K562 (cell line): ENCODE measurements around the gene BRD4. TPM values are rescaled to one million over a fixed set of nuclear protein-coding genes. Genes with fewer than 3 reads are reported as not detected.

Source experiments
- ATAC-seq: fragments of 200-7000 bp; cut with Tn5 transposase; 3 replicates; pipeline ENCODE4 v1.9.1; 2020; ENCODE audit warnings: moderate library complexity
- BruUV-seq: library from RNA; stranded (reverse); fragments of 400-500 nt; replicated peaks from 2 replicates; lab custom pipeline; 2021; lab: Mats Ljungman, UMichigan
- CTCF ChIA-PET: fragments of 300-600 bp; formaldehyde crosslinking; extraction: SDS; loops from one replicate; lab custom pipeline; 2021; ENCODE audit warnings: low intra/inter-chr PET ratio; lab: Yijun Ruan, JAX
- POLR2A ChIA-PET: fragments of 300-600, 350-650 bp; sonication (Branson Sonifier 250); formaldehyde crosslinking; extraction: SDS; loops from one replicate; lab custom pipeline; 2021; ENCODE audit warnings: antibody characterized with exemption, inconsistent platforms; lab: Yijun Ruan, JAX
- DNase-seq, 4 experiments: peaks; one replicate each; pipeline versions ENCODE4 v3.0.0 to v3.0.0-alpha.2; 2011 to 2018; ENCODE audit warnings: low spot score in 3 of 4, mixed read lengths in 3 of 4; ENCODE audit errors: extremely low read depth in 1 of 4
- FAIRE-seq: peaks from 2 replicates; lab custom pipeline; 2011; peaks lifted over from hg19 to GRCh38; lab: Jason Lieb, UNC
- H2AFZ ChIP-seq: 2 replicates; pipeline ENCODE4 v1.6.0; 2011; ENCODE audit warnings: low read depth, low read length, control low read depth, inconsistent platforms
- H3K27ac ChIP-seq: fragments of 200-600 bp; 3 replicates; pipeline ENCODE4 v1.8.0; 2011; ENCODE audit warnings: low read depth, mild to moderate bottlenecking, control low read depth, inconsistent platforms, low read length, moderate library complexity, mixed read lengths; ENCODE audit errors: extremely low read depth
- H3K27me3 ChIP-seq, 2 experiments: fragments of 300-600 bp in 1 of 2; 2 replicates in 1 of 2; 3 replicates in 1 of 2; pipeline versions ENCODE4 v1.6.0 to v1.8.0; 2011; ENCODE audit warnings: inconsistent platforms in 2 of 2, low read length in 2 of 2, mild to moderate bottlenecking in 1 of 2, mixed read lengths in 1 of 2, moderate library complexity in 1 of 2; ENCODE audit not compliant: control insufficient read depth in 2 of 2, insufficient read depth in 2 of 2
- H3K36me3 ChIP-seq: fragments of 300-600 bp; 3 replicates; pipeline ENCODE4 v1.8.0; 2011; ENCODE audit warnings: mild to moderate bottlenecking, low read length, inconsistent platforms; ENCODE audit not compliant: control insufficient read depth, insufficient read depth
- H3K4me1 ChIP-seq, 2 experiments: fragments of 200-600 bp in 1 of 2; replicated peaks in 1 of 2; 2 replicates in 1 of 2; 3 replicates in 1 of 2; pipeline versions ENCODE4 v1.5.1 to v1.8.0; 2011; ENCODE audit warnings: inconsistent platforms in 2 of 2, low read length in 2 of 2, mild to moderate bottlenecking in 1 of 2, mixed read lengths in 1 of 2, moderate library complexity in 1 of 2; ENCODE audit not compliant: control insufficient read depth in 2 of 2, insufficient read depth in 2 of 2
- H3K4me2 ChIP-seq: 2 replicates; pipeline ENCODE4 v1.6.1; 2011; ENCODE audit warnings: low read length, control low read depth, inconsistent platforms, mixed read lengths; ENCODE audit not compliant: insufficient read depth
- H3K4me3 ChIP-seq: fragments of 200-600 bp; sonication (generic), shearing (Covaris generic); 2 replicates; pipeline ENCODE4 v1.5.1; 2016; ENCODE audit warnings: control low read depth, inconsistent platforms
- H3K79me2 ChIP-seq: fragments of 200-600 bp; 3 replicates; pipeline ENCODE4 v1.8.0; 2011; ENCODE audit warnings: low read length, inconsistent platforms; ENCODE audit not compliant: control insufficient read depth, insufficient read depth
- H3K9ac ChIP-seq, 2 experiments: 2 replicates each; pipeline versions ENCODE4 v1.6.0 to v1.6.1; 2011; ENCODE audit warnings: low read depth in 2 of 2, low read length in 2 of 2, control low read depth in 1 of 2, inconsistent platforms in 1 of 2, mild to moderate bottlenecking in 1 of 2, mixed read lengths in 1 of 2; ENCODE audit not compliant: insufficient read depth in 1 of 2
- H3K9me1 ChIP-seq: one replicate; pipeline ENCODE4 v1.6.0; 2011; ENCODE audit warnings: inconsistent platforms, mild to moderate bottlenecking, low read length, moderate library complexity; ENCODE audit not compliant: control insufficient read depth, insufficient read depth
- H3K9me3 ChIP-seq: replicated peaks from 2 replicates; pipeline ENCODE4 v1.5.1; 2011; ENCODE audit warnings: low read depth, low read length, inconsistent platforms; ENCODE audit not compliant: control insufficient read depth, insufficient read depth
- H4K20me1 ChIP-seq: replicated peaks from 2 replicates; pipeline ENCODE4 v1.6.1; 2011; ENCODE audit warnings: low read length, inconsistent platforms, mixed read lengths; ENCODE audit not compliant: control insufficient read depth, insufficient read depth
- HDAC8 ChIP-seq: fragments of 450-650 bp; IDR thresholded peaks from 2 replicates; pipeline ENCODE4 v1.6.1; 2016; ENCODE audit warnings: mild to moderate bottlenecking, missing genetic modification characterization, moderate library complexity, missing compliant biosample characterization
- MAZ ChIP-seq, 2 experiments: fragments of 450-650 bp in 1 of 2; sonication (generic) in 1 of 2; formaldehyde crosslinking; IDR thresholded peaks in 1 of 2; conservative IDR thresholded peaks in 1 of 2; 2 replicates each; pipeline versions ENCODE4 v1.4.0 to v1.5.0; 2020; ENCODE audit warnings: mild to moderate bottlenecking in 1 of 2, missing genetic modification reagents in 1 of 2
- MCM5 ChIP-seq: fragments of 450-650 bp; IDR thresholded peaks from 2 replicates; pipeline ENCODE4 v1.6.1; 2016; ENCODE audit warnings: low read depth
- ZNF165 ChIP-seq: fragments of 250-450 bp; sonication (Bioruptor Pico); IDR thresholded peaks from 2 replicates; pipeline ENCODE4 v1.4.0; 2020; ENCODE audit warnings: borderline replicate concordance
- ZNF740 ChIP-seq, 3 experiments: fragments of 200-800 bp in 1 of 3; sonication (Bioruptor generic) in 1 of 3; sonication (generic) in 1 of 3; formaldehyde crosslinking in 1 of 3; IDR thresholded peaks; 2 replicates each; pipeline versions ENCODE4 v1.6.1 to v1.8.0; 2016 to 2022; ENCODE audit warnings: mild to moderate bottlenecking in 2 of 3, missing compliant biosample characterization in 2 of 3, missing genetic modification characterization in 2 of 3, missing genetic modification reagents in 1 of 3
- ZNF75A ChIP-seq: fragments of 450-650 bp; formaldehyde crosslinking; IDR thresholded peaks from 2 replicates; pipeline ENCODE4 v1.4.0; 2020; ENCODE audit warnings: mild to moderate bottlenecking
- WGBS: fragments of 100-300 bp; shearing (Covaris generic); methylation state at CpG from one replicate; pipeline ENCODE4 v1.1.6; 2016; ENCODE audit warnings: low coverage, mixed read lengths; ENCODE audit not compliant: insufficient coverage; ENCODE audit errors: missing lambda C conversion rate; 5-methylcytosine and 5-hydroxymethylcytosine counted together
- in situ Hi-C: fragments of 300-500 bp; cut with MboI; formaldehyde crosslinking; loops from 4 replicates; pipeline ENCODE4 v1.15.0; 2018; ENCODE audit warnings: inconsistent platforms, mixed read lengths
- intact Hi-C: fragments of 100-400 bp; cut with micrococcal nuclease; formaldehyde crosslinking; loops from 2 replicates; pipeline ENCODE4 v1.14.2; 2022
- polyA plus RNA-seq, 8 experiments: library from polyadenylated mRNA; depleted of rRNA in 4 of 8; stranded (reverse) in 5 of 8; unstranded in 3 of 8; fragments of >200 nt; fragmentation: Nextera tagmentation in 2 of 8; fragmentation: Illumina TruSeq in 1 of 8; extraction: Ambion mirVana in 2 of 8; extraction: Trizol in 1 of 8; gene quantifications; 2 replicates each; pipeline versions ENCODE4 v1.2.1 to v1.2.3, GENCODE V29; 2011 to 2014; ENCODE audit warnings: inconsistent platforms in 1 of 8, missing spikeins in 1 of 8
- total RNA-seq, 7 experiments: library from RNA; depleted of rRNA in 6 of 7; stranded (reverse); fragments of >200 nt in 6 of 7; fragmentation: Illumina TruSeq in 2 of 7; extraction: Trizol in 2 of 7; gene quantifications; 2 replicates each; pipeline versions ENCODE4 v1.2.1 to v1.2.3, GENCODE V29; 2011 to 2021; ENCODE audit warnings: low replicate concordance in 1 of 7

The BRD4 gene
- total and polyA plus RNA-seq, 9 of the 15 experiments (the other 6 are each of a cell fraction or from before 2014, with no cell fraction given) = 1.8 to 105 (median 15.6) TPM

GRCh38 chr19:15313649-15314279, 18.6 kb downstream of the BRD4 start (continued):
- TF ChIP-seq MAZ (CRISPR knock-in tag; conservative IDR thresholded peaks at IDR 0.05 in 1 of 2, IDR thresholded peaks at IDR 0.05 in 1 of 2) (no peak), HDAC8 (tag) (no peak), ZNF740 (CRISPR knock-in tag; IDR thresholded peaks at IDR 0.05) (no peak), ZNF740 (tag; IDR thresholded peaks at IDR 0.05) (no peak), ZNF75A (no peak)

GRCh38 chr19:15307169-15307568, 25.2 kb downstream of the BRD4 start:
- Histone ChIP-seq H4K20me1 (peaks cover 52% of the 10 kb centered on the region), H2AFZ (no peak overlapping the region), H3K36me3 (peaks cover 13% of the 10 kb centered on the region; the same call in 1 of the 3 replicates), H3K9me1 (peaks cover 9% of the 10 kb centered on the region), H3K79me2 (peaks cover 99% of the 10 kb centered on the region), H3K27me3 (no peaks in the 10 kb centered on the region), H3K9ac (no peak overlapping the region), H3K4me1 (peaks cover 2 to 15% of the 10 kb centered on the region in 2 experiments; a peak in 3 of 5 replicates), H3K27ac (no peak overlapping the region), H3K4me3 (no peak overlapping the region), H3K9me3 (no peaks in the 10 kb centered on the region; the same call in 1 of the 2 replicates), H3K4me2 (no peak overlapping the region)
- FAIRE-seq (no peak), DNase-seq (no peak), ATAC-seq (no peak)
- intact Hi-C loops (no loop called here), in situ Hi-C loops (no loop called here)
- ChIA-PET POLR2A (interaction anchor here (0.6 to 0.7 kb wide), 2 partner anchors 9 to 18 kb away, joined by 3 read pairs; no protein-coding TSS in a partner anchor), CTCF (no interaction called here)
- WGBS = 88% methylated on average over 2 of the region's 2 CpGs
- no TSS peak for BruUV-seq
- TF ChIP-seq ZNF165 (no peak), MCM5 (no peak)
